BJ (cell line): Measurements from ENCODE around the gene NYNRIN. TPM values are rescaled to one million over a fixed set of nuclear protein-coding genes. Genes with fewer than 3 reads are reported as not detected.

Source experiments
- CTCF ChIA-PET: fragments of 350-600 bp; formaldehyde crosslinking; extraction: SDS; loops from one replicate; lab custom pipeline; 2021; ENCODE audit warnings: antibody characterized with exemption, inconsistent platforms; lab: Yijun Ruan, JAX
- POLR2A ChIA-PET: fragments of 300-600 bp; sonication (Branson Sonifier 250); formaldehyde crosslinking; extraction: SDS; loops from one replicate; lab custom pipeline; 2021; ENCODE audit warnings: antibody characterized with exemption; lab: Charles Lee
- DNase-seq: peaks from one replicate; pipeline ENCODE4 v3.0.0-alpha.2; 2011; ENCODE audit warnings: low read depth
- H3K27me3 ChIP-seq: 2 replicates; pipeline ENCODE4 v1.6.0; 2011; ENCODE audit warnings: low read length; ENCODE audit not compliant: control insufficient read depth, insufficient read depth
- H3K36me3 ChIP-seq: 2 replicates; pipeline ENCODE4 v1.5.1; 2011; ENCODE audit warnings: low read length; ENCODE audit not compliant: control insufficient read depth, insufficient read depth
- H3K4me3 ChIP-seq: 2 replicates; pipeline ENCODE4 v1.5.1; 2011; ENCODE audit warnings: low read depth, mild to moderate bottlenecking, control low read depth, low read length
- CTCF ChIP-seq: IDR thresholded peaks from 2 replicates; pipeline ENCODE4 v1.5.1; 2011; ENCODE audit warnings: low read depth, mild to moderate bottlenecking, control low read depth, inconsistent platforms, low read length, moderate library complexity; ENCODE audit not compliant: insufficient read depth
- polyA plus RNA-seq: library from polyadenylated mRNA; depleted of rRNA; stranded (reverse); fragments of >200 nt; gene quantifications from 2 replicates; pipeline ENCODE4 v1.2.3, GENCODE V29; 2011

NYNRIN gene
- polyA plus RNA-seq, 1 experiment, result 10.1 TPM

- DNase-seq, result no peak
- no peak for TF ChIP-seq CTCF
- Histone ChIP-seq H3K4me3 (no peak overlapping the region), H3K27me3 (peaks cover 2% of the 10 kb centered on the region; the same call in 1 of the 2 replicates), H3K36me3 (no peaks in the 10 kb centered on the region)
- ChIA-PET CTCF (no interaction called here), POLR2A (no interaction called here)
Measured at GRCh38 chr14:24355009-24355408, 43.8 kb upstream of the NYNRIN start.

- CTCF ChIA-PET, result interaction anchor here (0.6 to 1.9 kb wide), 3 partner anchors 10 to 57 kb away, joined by 3 to 10 read pairs (median 4); partner anchors contain the start of genes DHRS1 and NOP9
- Histone ChIP-seq H3K4me3 (no peak overlapping the region), H3K27me3 (no peaks in the 10 kb centered on the region), H3K36me3 (no peaks in the 10 kb centered on the region)
- no peak for TF ChIP-seq CTCF
- POLR2A ChIA-PET, result no interaction called here
- DNase-seq, result no peak
Measured at GRCh38 chr14:24356208-24356607, 42.6 kb upstream of the NYNRIN start.

- ChIA-PET POLR2A (no interaction called here), CTCF (interaction anchor here (1.1 to 6.4 kb wide), 4 partner anchors 16 to 70 kb away, joined by 3 to 49 read pairs (median 20); partner anchors contain the start of genes ADCY4, CBLN3 and KHNYN)
- no peaks in the 10 kb centered on the region for H3K36me3 ChIP-seq
- no peak for DNase-seq
- no peaks in the 10 kb centered on the region for H3K27me3 ChIP-seq
- TF ChIP-seq CTCF, result no peak
- no peak overlapping the region for H3K4me3 ChIP-seq
Measured at GRCh38 chr14:24360281-24360680, 38.5 kb upstream of the NYNRIN start.

- DNase-seq, result no peak
- CTCF ChIA-PET, result interaction anchor here (0.9 to 6.4 kb wide), 7 partner anchors 10 to 75 kb away, joined by 3 to 49 read pairs (median 8); partner anchors contain the start of genes ADCY4, CBLN3 and KHNYN
- H3K27me3 ChIP-seq, result no peaks in the 10 kb centered on the region
- POLR2A ChIA-PET, result interaction anchor here (1.0 kb wide), 1 partner anchor 81 kb away, joined by 3 read pairs; no protein-coding TSS in a partner anchor
- H3K4me3 ChIP-seq, result no peak overlapping the region
- TF ChIP-seq CTCF, result no peak
- no peaks in the 10 kb centered on the region for H3K36me3 ChIP-seq
Measured at GRCh38 chr14:24361326-24361725, 37.5 kb upstream of the NYNRIN start.

GRCh38 chr14:24362241-24362960 lies 36.4 kb upstream of the NYNRIN start:
- POLR2A ChIA-PET, result interaction anchor here (0.6 to 1.0 kb wide), 2 partner anchors 35 to 80 kb away, joined by 3 to 4 read pairs; no protein-coding TSS in a partner anchor

More at GRCh38 chr14:24362241-24362960, 36.4 kb upstream of the NYNRIN start:
- CTCF ChIA-PET, result interaction anchor here (0.7 to 6.4 kb wide), 8 partner anchors 11 to 74 kb away, joined by 3 to 49 read pairs (median 6); partner anchors contain the start of genes ADCY4, CBLN3 and KHNYN
- H3K4me3 ChIP-seq, result no peak overlapping the region
- no peak for TF ChIP-seq CTCF
- peak; percentile 81 for DNase-seq
- no peaks in the 10 kb centered on the region for H3K27me3 ChIP-seq
- H3K36me3 ChIP-seq, result no peaks in the 10 kb centered on the region
